Measurements from ENCODE around the gene DAB1. TPM values are rescaled to one million over a fixed set of nuclear protein-coding genes. Genes with fewer than 3 reads are reported as not detected.

The DAB1 gene
- total RNA-seq, 1 donor from 2014 or later = not detected

GRCh38 chr1:57420981-57421785, 2.7 kb downstream of the DAB1 start:
- H3K4me3 ChIP-seq (ENCODE audit: low read depth, low read length) = no peak overlapping the region
- DNase-seq (ENCODE audit: low read depth) = no peak
- TF ChIP-seq, protein P1, sequence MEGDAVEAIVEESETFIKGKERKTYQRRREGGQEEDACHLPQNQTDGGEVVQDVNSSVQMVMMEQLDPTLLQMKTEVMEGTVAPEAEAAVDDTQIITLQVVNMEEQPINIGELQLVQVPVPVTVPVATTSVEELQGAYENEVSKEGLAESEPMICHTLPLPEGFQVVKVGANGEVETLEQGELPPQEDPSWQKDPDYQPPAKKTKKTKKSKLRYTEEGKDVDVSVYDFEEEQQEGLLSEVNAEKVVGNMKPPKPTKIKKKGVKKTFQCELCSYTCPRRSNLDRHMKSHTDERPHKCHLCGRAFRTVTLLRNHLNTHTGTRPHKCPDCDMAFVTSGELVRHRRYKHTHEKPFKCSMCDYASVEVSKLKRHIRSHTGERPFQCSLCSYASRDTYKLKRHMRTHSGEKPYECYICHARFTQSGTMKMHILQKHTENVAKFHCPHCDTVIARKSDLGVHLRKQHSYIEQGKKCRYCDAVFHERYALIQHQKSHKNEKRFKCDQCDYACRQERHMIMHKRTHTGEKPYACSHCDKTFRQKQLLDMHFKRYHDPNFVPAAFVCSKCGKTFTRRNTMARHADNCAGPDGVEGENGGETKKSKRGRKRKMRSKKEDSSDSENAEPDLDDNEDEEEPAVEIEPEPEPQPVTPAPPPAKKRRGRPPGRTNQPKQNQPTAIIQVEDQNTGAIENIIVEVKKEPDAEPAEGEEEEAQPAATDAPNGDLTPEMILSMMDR (conservative IDR thresholded peaks at IDR 0.05; ENCODE audit: low read depth, low read length) = no peak

DNA sequence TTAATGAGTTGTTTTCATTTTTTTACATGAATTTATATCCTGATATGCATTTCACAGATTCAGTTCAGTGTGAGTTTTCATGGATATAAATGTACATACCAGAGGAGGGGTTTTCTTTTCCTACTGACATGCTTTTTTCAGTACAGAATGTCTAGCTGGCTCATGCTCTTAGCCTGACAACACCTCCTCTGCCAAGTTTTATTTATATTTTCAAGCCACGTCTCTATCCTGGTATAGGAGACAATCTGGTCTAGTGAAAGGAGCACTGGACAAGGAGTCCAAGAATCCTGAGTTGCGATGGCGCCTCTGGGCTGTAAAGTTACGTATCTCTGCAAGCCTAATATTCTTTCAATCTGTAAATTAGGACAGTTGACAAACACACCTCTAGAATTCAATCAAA, 4.9 kb downstream of the DAB1 start:
- TF ChIP-seq, protein P1 (conservative IDR thresholded peaks at IDR 0.05; ENCODE audit: low read depth, low read length) = no peak
- DNase-seq (ENCODE audit: low read depth) = no peak
- no peak overlapping the region for H3K4me3 ChIP-seq (ENCODE audit: low read depth, low read length)

DNA sequence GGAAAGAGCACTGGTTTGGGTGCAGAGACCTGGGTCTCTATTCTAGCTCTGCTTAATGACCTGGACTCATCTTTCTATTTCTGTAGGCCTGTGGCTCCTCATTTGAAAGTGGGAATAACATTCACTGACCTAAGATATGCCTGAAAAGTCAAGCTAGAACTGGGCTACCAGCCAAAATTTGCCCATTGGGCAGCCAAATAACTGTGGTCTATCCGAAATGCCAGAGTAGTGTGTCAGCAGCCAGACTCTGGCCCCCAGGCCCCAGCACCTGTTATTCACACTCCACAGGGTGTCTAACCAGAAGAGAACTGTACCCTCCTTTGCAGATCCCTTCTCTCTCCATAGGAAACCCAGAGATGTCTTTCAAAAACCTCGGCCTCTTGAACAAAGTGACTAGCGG, 12.6 kb downstream of the DAB1 start:
- DNase-seq (ENCODE audit: low read depth) = peak; percentile 86
- H3K4me3 ChIP-seq (ENCODE audit: low read depth, low read length) = no peak overlapping the region
- TF ChIP-seq, protein P1 (conservative IDR thresholded peaks at IDR 0.05; ENCODE audit: low read depth, low read length) = no peak

- DNase-seq (ENCODE audit: low read depth) = no peak
- TF ChIP-seq, protein P1 (conservative IDR thresholded peaks at IDR 0.05; ENCODE audit: low read depth, low read length) = no peak
Observed at GRCh38 chr1:57410508-57410907, 13.4 kb downstream of the DAB1 start.

GRCh38 chr1:57407928-57408327, 15.9 kb downstream of the DAB1 start:
- DNase-seq (ENCODE audit: low read depth) = no peak
- TF ChIP-seq, protein P1 (conservative IDR thresholded peaks at IDR 0.05; ENCODE audit: low read depth, low read length) = no peak
- H3K4me3 ChIP-seq (ENCODE audit: low read depth, low read length) = no peak overlapping the region

More at GRCh38 chr1:57410508-57410907, 13.4 kb downstream of the DAB1 start:
- H3K4me3 ChIP-seq (ENCODE audit: low read depth, low read length) = no peak overlapping the region

DNA sequence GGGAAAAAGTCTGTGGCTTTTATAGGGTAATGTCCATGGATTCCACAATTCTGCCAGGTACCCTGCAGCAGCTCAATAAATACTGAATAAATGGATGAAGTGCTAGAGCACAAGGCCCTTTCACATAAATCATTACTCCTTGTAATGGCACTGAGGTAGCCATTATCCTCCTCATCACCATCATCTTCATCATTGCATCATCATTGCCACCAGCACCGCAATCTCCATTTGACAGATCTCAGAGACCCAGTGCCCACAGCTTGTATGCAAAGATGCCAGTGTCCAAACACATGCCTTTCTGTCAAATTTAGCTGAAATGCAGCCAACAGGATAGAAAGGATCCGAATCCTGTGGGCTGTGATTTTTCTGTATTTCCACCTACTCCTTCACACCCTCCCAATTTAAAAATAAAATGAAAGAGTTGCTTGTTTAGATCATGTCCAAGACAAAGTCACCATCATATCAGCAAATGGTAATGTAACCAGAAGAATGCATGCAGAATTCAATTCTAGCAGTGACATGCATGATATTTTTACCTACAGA, 17.4 kb downstream of the DAB1 start:
- no peak overlapping the region for H3K4me3 ChIP-seq (ENCODE audit: low read depth, low read length)
- TF ChIP-seq, protein P1 (conservative IDR thresholded peaks at IDR 0.05; ENCODE audit: low read depth, low read length) = no peak
- no peak for DNase-seq (ENCODE audit: low read depth)

Data from epithelial cell of proximal tubule (primary cell).